AG10803 (cell line): ENCODE results near the gene PCDHGA9.
"Not testable (repeated sequence)": the region's sequence is repeated elsewhere in the genome, so short reads cannot be mapped to it uniquely, and the experiment has no call there.

Source experiments
- DNase-seq: peaks from one replicate; pipeline ENCODE4 v3.0.0; 2010; ENCODE audit warnings: low read depth
- H3K4me3 ChIP-seq: 2 replicates; pipeline ENCODE4 v1.5.1; 2011; ENCODE audit warnings: mild to moderate bottlenecking, low read length, control low read depth
- CTCF ChIP-seq: conservative IDR thresholded peaks from 2 replicates; pipeline ENCODE4 v1.5.1; 2011; ENCODE audit warnings: mild to moderate bottlenecking, low read length, control low read depth, inconsistent platforms

Gene PCDHGA9

GRCh38 chr5:141409598-141410306 lies 7.2 kb downstream of the PCDHGA9 start:
- TF ChIP-seq CTCF, result no peak
- no peak for DNase-seq
- H3K4me3 ChIP-seq, result no peak overlapping the region

GRCh38 chr5:141411575-141411974 lies 9.0 kb downstream of the PCDHGA9 start:
- DNase-seq, result no peak
- H3K4me3 ChIP-seq, result no peak overlapping the region
- TF ChIP-seq CTCF, result no peak

- peak within 1 kb of the TSS; percentile 67 for H3K4me3 ChIP-seq
- TF ChIP-seq CTCF, result peak; percentile 82
- peak; percentile 78 for DNase-seq
Measured at GRCh38 chr5:141412854-141413539, 10.4 kb downstream of the PCDHGA9 start, which contains the start of gene PCDHGA10. PCDHGA10 (plus strand) TSS chr5:141412987; CDS start chr5:141413176, 189 bp downstream.

- H3K4me3 ChIP-seq, result peak overlapping the region; percentile 67
- TF ChIP-seq CTCF, result no peak
- no peak for DNase-seq
Measured at GRCh38 chr5:141413540-141414069, 11.0 kb downstream of the PCDHGA9 start.

- not testable (repeated sequence) for H3K4me3 ChIP-seq, DNase-seq
Measured at GRCh38 chr5:141414548-141415274, 12.1 kb downstream of the PCDHGA9 start.

- DNase-seq, H3K4me3 ChIP-seq: not testable (repeated sequence)
Measured at GRCh38 chr5:141415275-141415618, 12.7 kb downstream of the PCDHGA9 start.

GRCh38 chr5:141417494-141418172 lies 15.1 kb downstream of the PCDHGA9 start, which contains the start of gene PCDHGB7:
PCDHGB7 (plus strand) TSS chr5:141417677; CDS start chr5:141417860, 183 bp downstream.
- peak within 1 kb of the TSS; percentile 63 for H3K4me3 ChIP-seq
- DNase-seq, result peak; percentile 81
- peak; percentile 87 for TF ChIP-seq CTCF
